GM06990 (cell line): ENCODE measurements around the gene TENM4.

Experiments used
- DNase-seq: peaks from one replicate; pipeline ENCODE4 v3.0.0-alpha.2; 2011; ENCODE audit not compliant: insufficient read length; ENCODE audit errors: extremely low read depth
- H3K27me3 ChIP-seq: replicated peaks from 2 replicates; pipeline ENCODE4 v1.6.0; 2011; ENCODE audit warnings: low read length; ENCODE audit not compliant: control insufficient read depth, insufficient read depth
- H3K36me3 ChIP-seq: 2 replicates; pipeline ENCODE4 v1.5.1; 2011; ENCODE audit warnings: low read length; ENCODE audit not compliant: control insufficient read depth, insufficient read depth
- H3K4me3 ChIP-seq: replicated peaks from 2 replicates; pipeline ENCODE4 v1.5.1; 2011; ENCODE audit warnings: low read depth, mild to moderate bottlenecking, control low read depth, low read length
- CTCF ChIP-seq: IDR thresholded peaks from 2 replicates; pipeline ENCODE4 v1.5.1; 2011; ENCODE audit warnings: low read length, control low read depth, mild to moderate bottlenecking, inconsistent platforms; ENCODE audit not compliant: insufficient read depth, poor library complexity, severe bottlenecking

The TENM4 gene

GRCh38 chr11:79390477-79390876, 50.4 kb downstream of the TENM4 start:
- Histone ChIP-seq H3K36me3 (no peaks in the 10 kb centered on the region), H3K4me3 (no peak overlapping the region), H3K27me3 (no peaks in the 10 kb centered on the region)
- DNase-seq, result no peak
- TF ChIP-seq CTCF, result no peak

GRCh38 chr11:79388201-79388600, 52.6 kb downstream of the TENM4 start:
- Histone ChIP-seq H3K36me3 (no peaks in the 10 kb centered on the region), H3K27me3 (no peaks in the 10 kb centered on the region), H3K4me3 (no peak overlapping the region)
- DNase-seq, result no peak
- no peak for TF ChIP-seq CTCF

- H3K4me3 ChIP-seq, result no peak overlapping the region
- no peak for TF ChIP-seq CTCF
These were observed 57.0 kb downstream of the TENM4 start for GRCh38 chr11:79383874-79384273.

GRCh38 chr11:79382301-79383050, 58.4 kb downstream of the TENM4 start:
- H3K4me3 ChIP-seq, result no peak overlapping the region
- H3K27me3 ChIP-seq, result no peaks in the 10 kb centered on the region; the same call in 1 of the 2 replicates
- no peak for DNase-seq
- TF ChIP-seq CTCF, result no peak
- no peaks in the 10 kb centered on the region for H3K36me3 ChIP-seq

More at GRCh38 chr11:79383874-79384273, 57.0 kb downstream of the TENM4 start:
- no peak for DNase-seq
- H3K36me3 ChIP-seq, result no peaks in the 10 kb centered on the region
- H3K27me3 ChIP-seq, result no peaks in the 10 kb centered on the region; the same call in 1 of the 2 replicates

- no peak for DNase-seq
- no peak overlapping the region for H3K4me3 ChIP-seq
- no peak for TF ChIP-seq CTCF
- no peaks in the 10 kb centered on the region for H3K36me3 ChIP-seq
- no peaks in the 10 kb centered on the region; the same call in 1 of the 2 replicates for H3K27me3 ChIP-seq
These were observed 59.8 kb downstream of the TENM4 start for GRCh38 chr11:79381036-79381435.

GRCh38 chr11:79377406-79377805, 63.4 kb downstream of the TENM4 start:
- Histone ChIP-seq H3K27me3 (peaks cover 2% of the 10 kb centered on the region; the same call in 1 of the 2 replicates), H3K36me3 (no peaks in the 10 kb centered on the region), H3K4me3 (no peak overlapping the region)
- DNase-seq, result no peak
- TF ChIP-seq CTCF, result no peak
